AG09309 (cell line): Measurements from ENCODE around the gene TAPBPL.
"Not testable (repeated sequence)": the region's sequence is repeated elsewhere in the genome, so short reads cannot be mapped to it uniquely, and the experiment has no call there.

Experiments
- DNase-seq: peaks from one replicate; pipeline ENCODE4 v3.0.0-alpha.2; 2010; ENCODE audit warnings: low read depth
- H3K4me3 ChIP-seq: 2 replicates; pipeline ENCODE4 v1.5.1; 2011; ENCODE audit warnings: mild to moderate bottlenecking, low read depth, low read length, moderate library complexity; ENCODE audit not compliant: control insufficient read depth
- CTCF ChIP-seq: IDR thresholded peaks from 2 replicates; pipeline ENCODE4 v1.5.1; 2011; ENCODE audit warnings: mild to moderate bottlenecking, low read depth, low read length, inconsistent platforms; ENCODE audit not compliant: insufficient read depth, control insufficient read depth; ENCODE audit errors: missing control alignments

Gene TAPBPL

GRCh38 chr12:6478416-6478815 is 26.6 kb downstream of the TAPBPL start:
- no peak overlapping the region for H3K4me3 ChIP-seq
- DNase-seq: no peak
- TF ChIP-seq CTCF: no peak

GRCh38 chr12:6488240-6488639 is 36.4 kb downstream of the TAPBPL start:
- no peak for DNase-seq
- H3K4me3 ChIP-seq: no peak overlapping the region
- no peak for TF ChIP-seq CTCF

GRCh38 chr12:6489449-6489848 is 37.6 kb downstream of the TAPBPL start:
- H3K4me3 ChIP-seq: no peak overlapping the region
- TF ChIP-seq CTCF: no peak
- DNase-seq: no peak

GRCh38 chr12:6490673-6491072 is 38.8 kb downstream of the TAPBPL start:
- not testable (repeated sequence) for H3K4me3 ChIP-seq, DNase-seq

GRCh38 chr12:6492838-6493496 is 41.1 kb downstream of the TAPBPL start, which contains the start of gene MRPL51:
Gene MRPL51, minus strand, starts transcription at chr12:6493262. Its CDS starts 126 bp downstream, at chr12:6493136.
- TF ChIP-seq CTCF: no peak
- DNase-seq: peak; percentile 66
- peak within 1 kb of the TSS; percentile 81 for H3K4me3 ChIP-seq

GRCh38 chr12:6493497-6494257 is 41.8 kb downstream of the TAPBPL start, which contains the start of gene NCAPD2:
Gene NCAPD2, plus strand, starts transcription at chr12:6494102. Its CDS starts 997 bp downstream, at chr12:6495099.
- peak within 1 kb of the TSS; percentile 81 for H3K4me3 ChIP-seq
- peak; percentile 74 for DNase-seq
- no peak for TF ChIP-seq CTCF

- H3K4me3 ChIP-seq: peak overlapping the region; percentile 53
- TF ChIP-seq CTCF: no peak
- no peak for DNase-seq
Observed at GRCh38 chr12:6494258-6494743, 42.5 kb downstream of the TAPBPL start.
